HFFc6 (cell line): Measurements from ENCODE around the gene CACNB4. TPM values are rescaled to one million over a fixed set of nuclear protein-coding genes. Genes with fewer than 3 reads are reported as not detected.

Experiments used
- DNase-seq: peaks from one replicate; pipeline ENCODE4 v3.0.0-alpha.2; 2018
- H3K27ac Mint-ChIP-seq: 2 replicates; pipeline ENCODE4 v1.8.0; 2020; ENCODE audit warnings: mild to moderate bottlenecking, mixed read lengths
- H3K27me3 Mint-ChIP-seq: 2 replicates; pipeline ENCODE4 v1.8.0; 2021; ENCODE audit warnings: mild to moderate bottlenecking, moderate library complexity, mixed read lengths; ENCODE audit not compliant: insufficient read depth
- H3K36me3 Mint-ChIP-seq: 2 replicates; pipeline ENCODE4 v1.8.0; 2021; ENCODE audit warnings: low read depth, mixed read lengths
- H3K4me1 Mint-ChIP-seq: 2 replicates; pipeline ENCODE4 v1.8.0; 2020; ENCODE audit warnings: low read depth, mixed read lengths
- H3K4me3 Mint-ChIP-seq: 2 replicates; pipeline ENCODE4 v1.8.0; 2020; ENCODE audit warnings: mild to moderate bottlenecking, moderate library complexity, mixed read lengths
- H3K9me3 Mint-ChIP-seq: 2 replicates; pipeline ENCODE4 v1.8.0; 2020; ENCODE audit warnings: mild to moderate bottlenecking, mixed read lengths
- total RNA-seq, 6 experiments: library from RNA; stranded (reverse); fragmentation: NEBNext Ultra II Directional; extraction: Animal tissue kit (Norgen Biotek cat#: 25700); gene quantifications; 2 replicates in 1 of 6; 3 replicates in 5 of 6; pipeline ENCODE4 v1.2.3, GENCODE V29; 2021
- TF ChIP-seq, protein P1 (sequence below): fragments of 200-600 bp; sonication (generic); IDR thresholded peaks from 2 replicates; pipeline ENCODE4 v1.5.0; 2021; ENCODE audit warnings: antibody characterized with exemption, mild to moderate bottlenecking

The CACNB4 gene
- total RNA-seq, 6 experiments from 2014 or later: 0.05 to 0.23 (median 0.21) TPM; not detected in 3

DNA sequence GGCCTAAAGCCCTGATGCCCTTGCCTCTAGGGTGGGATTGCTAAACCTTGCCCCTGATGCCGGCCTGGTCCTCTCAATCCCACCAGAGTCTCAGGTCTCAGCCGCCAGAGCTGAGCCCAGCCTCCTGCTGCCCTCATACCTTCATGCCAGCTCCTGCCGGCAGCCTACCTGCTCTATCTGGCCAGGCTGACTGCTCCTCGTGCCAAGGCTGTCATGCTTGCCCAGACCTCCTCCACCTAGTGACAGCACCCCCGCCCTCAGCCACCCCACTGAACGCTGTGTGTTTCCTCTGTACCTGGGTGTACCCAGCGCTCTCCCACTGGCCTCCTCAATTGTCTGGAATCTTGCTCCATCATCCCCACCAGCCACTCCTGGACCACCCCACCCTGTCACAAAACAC, 120.1 kb downstream of the CACNB4 start:
- Mint-ChIP-seq H3K4me3 (no peak overlapping the region), H3K9me3 (no peaks in the 10 kb centered on the region), H3K27me3 (peaks cover 23% of the 10 kb centered on the region), H3K27ac (no peak overlapping the region), H3K36me3 (no peaks in the 10 kb centered on the region), H3K4me1 (no peaks in the 10 kb centered on the region)
- no peak for DNase-seq
- TF ChIP-seq, protein P1, sequence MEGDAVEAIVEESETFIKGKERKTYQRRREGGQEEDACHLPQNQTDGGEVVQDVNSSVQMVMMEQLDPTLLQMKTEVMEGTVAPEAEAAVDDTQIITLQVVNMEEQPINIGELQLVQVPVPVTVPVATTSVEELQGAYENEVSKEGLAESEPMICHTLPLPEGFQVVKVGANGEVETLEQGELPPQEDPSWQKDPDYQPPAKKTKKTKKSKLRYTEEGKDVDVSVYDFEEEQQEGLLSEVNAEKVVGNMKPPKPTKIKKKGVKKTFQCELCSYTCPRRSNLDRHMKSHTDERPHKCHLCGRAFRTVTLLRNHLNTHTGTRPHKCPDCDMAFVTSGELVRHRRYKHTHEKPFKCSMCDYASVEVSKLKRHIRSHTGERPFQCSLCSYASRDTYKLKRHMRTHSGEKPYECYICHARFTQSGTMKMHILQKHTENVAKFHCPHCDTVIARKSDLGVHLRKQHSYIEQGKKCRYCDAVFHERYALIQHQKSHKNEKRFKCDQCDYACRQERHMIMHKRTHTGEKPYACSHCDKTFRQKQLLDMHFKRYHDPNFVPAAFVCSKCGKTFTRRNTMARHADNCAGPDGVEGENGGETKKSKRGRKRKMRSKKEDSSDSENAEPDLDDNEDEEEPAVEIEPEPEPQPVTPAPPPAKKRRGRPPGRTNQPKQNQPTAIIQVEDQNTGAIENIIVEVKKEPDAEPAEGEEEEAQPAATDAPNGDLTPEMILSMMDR: no peak

DNA sequence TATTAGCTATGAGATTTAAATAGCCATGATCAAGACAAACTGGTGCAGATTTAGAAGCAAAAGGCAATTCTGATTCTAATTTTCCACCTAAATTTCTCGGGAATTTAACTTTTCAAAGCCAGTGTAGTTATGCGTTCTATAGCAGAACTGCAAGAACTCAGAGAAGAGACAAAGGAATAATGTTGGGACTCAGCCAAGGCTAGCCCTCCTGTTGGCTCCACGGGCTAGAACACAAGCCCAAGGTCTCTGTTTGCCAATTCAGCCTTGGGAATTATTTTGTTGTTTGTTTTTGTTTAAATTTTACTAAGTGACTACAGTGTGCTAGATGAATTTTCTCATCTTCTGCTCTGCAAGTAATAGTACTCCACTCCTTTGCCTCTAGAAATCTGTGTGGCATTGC, 121.2 kb downstream of the CACNB4 start:
- Mint-ChIP-seq H3K36me3 (no peaks in the 10 kb centered on the region), H3K27ac (no peak overlapping the region), H3K4me1 (no peaks in the 10 kb centered on the region), H3K9me3 (no peaks in the 10 kb centered on the region), H3K4me3 (no peak overlapping the region), H3K27me3 (peaks cover 24% of the 10 kb centered on the region)
- DNase-seq: no peak
- TF ChIP-seq, protein P1: no peak

DNA sequence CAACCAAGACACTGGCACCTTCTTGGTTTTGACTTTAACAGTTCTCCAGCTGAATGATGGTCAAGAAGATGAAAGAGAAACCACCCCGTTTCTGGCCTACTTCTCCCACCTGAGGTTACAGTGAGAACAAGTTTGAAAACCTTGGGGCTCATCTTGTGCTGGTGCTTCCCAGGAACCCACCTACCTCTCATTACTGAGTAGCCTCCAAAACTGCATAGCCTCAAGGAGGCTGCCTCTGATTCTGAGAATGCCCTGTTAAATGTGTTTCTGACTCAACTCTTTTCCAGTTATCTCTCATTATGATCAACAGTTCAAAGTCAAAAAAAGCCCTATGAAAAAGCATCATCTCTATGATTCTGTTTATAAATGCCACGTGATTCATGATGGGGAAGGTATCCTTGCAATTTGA, 121.9 kb downstream of the CACNB4 start:
- H3K27me3 Mint-ChIP-seq: peaks cover 25% of the 10 kb centered on the region
- DNase-seq: no peak

DNA sequence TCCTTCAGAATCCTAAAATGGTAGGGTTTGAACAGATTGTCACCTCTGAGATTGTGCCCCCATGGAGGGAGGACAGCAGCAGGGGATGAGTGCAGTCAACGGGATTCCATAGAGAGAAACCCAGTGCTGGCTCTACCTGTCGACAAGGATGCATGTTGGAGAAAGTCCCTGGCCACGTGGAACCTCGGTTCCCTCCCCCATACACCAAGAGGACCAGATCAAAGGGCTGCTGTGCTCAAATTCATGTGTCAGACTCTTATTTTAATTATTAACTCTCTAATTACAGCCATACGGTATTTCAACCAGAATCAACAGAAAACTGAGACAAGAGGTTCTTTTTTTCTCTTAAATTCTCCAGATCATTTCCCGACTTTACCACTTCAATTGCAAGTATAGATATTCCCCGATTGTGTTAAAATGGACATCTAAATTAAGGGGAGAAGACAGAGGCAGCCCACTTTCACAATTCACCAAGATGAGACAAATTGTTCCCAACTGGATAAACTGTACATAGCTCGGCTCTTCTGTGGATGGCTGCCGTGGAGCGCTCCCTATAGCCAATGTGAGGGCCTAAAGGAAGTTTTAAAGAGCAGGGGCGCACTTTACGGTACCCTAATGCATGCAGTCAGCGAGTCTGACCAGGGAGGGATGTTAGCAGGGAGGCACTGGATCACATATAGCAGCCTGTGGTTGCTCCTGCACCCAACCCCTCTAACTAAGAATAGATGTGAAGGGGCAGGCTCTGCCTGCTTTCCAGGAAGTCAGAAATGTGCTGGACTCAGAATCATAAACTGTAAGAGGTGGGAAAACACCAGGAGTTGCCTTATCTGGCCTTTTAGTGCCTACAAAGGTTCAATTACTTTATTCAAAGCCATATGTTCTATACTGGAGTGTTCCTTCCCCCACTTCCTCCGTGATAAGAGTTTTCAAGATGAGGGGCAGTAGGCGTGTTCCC, 123.1 kb downstream of the CACNB4 start:
- DNase-seq: no peak
- H3K4me3 Mint-ChIP-seq: no peak overlapping the region
- no peaks in the 10 kb centered on the region for H3K9me3 Mint-ChIP-seq
- H3K27me3 Mint-ChIP-seq: peaks cover 31% of the 10 kb centered on the region
- H3K27ac Mint-ChIP-seq: no peak overlapping the region
- no peaks in the 10 kb centered on the region for H3K36me3 Mint-ChIP-seq
- H3K4me1 Mint-ChIP-seq: no peaks in the 10 kb centered on the region
- TF ChIP-seq, protein P1: no peak

More for the DNA sequence above, 121.9 kb downstream of the CACNB4 start:
- H3K36me3 Mint-ChIP-seq: no peaks in the 10 kb centered on the region
- H3K4me3 Mint-ChIP-seq: no peak overlapping the region
- no peaks in the 10 kb centered on the region for H3K9me3 Mint-ChIP-seq
- TF ChIP-seq, protein P1: no peak
- H3K27ac Mint-ChIP-seq: no peak overlapping the region
- H3K4me1 Mint-ChIP-seq: no peaks in the 10 kb centered on the region

DNA sequence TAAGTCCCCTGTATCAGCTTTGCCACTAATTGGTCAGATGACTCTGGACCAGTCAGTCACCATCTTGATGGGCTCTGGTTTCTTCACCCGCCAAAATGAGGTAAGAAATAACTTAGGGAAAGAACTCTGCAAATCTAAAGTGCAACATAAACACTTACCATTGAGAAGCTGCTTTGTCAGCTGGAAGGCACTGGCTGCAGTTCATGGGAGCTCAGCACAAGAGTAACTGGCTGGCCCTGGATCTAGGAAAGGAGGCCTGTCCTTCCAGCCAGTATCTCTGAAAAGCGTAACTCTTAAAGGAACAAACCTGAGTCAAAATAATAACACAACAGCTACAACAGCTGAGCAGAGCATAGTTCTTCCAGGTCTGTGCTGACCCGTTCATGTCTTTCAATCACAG, 123.9 kb downstream of the CACNB4 start:
- no peaks in the 10 kb centered on the region for H3K36me3 Mint-ChIP-seq
- DNase-seq: no peak
- H3K4me3 Mint-ChIP-seq: no peak overlapping the region
- no peak overlapping the region for H3K27ac Mint-ChIP-seq
- peaks cover 31% of the 10 kb centered on the region for H3K27me3 Mint-ChIP-seq
- no peaks in the 10 kb centered on the region for H3K4me1 Mint-ChIP-seq
- TF ChIP-seq, protein P1: no peak
- H3K9me3 Mint-ChIP-seq: no peaks in the 10 kb centered on the region
